Choroid plexus epithelial cell (primary cell): ENCODE data around the gene MAPKAP1.

Source experiments
- DNase-seq: peaks from one replicate; pipeline ENCODE4 v3.0.0-alpha.2; 2010; ENCODE audit warnings: low read depth
- H3K4me3 ChIP-seq: 2 replicates; pipeline ENCODE4 v1.5.1; 2011; ENCODE audit warnings: low read depth, mild to moderate bottlenecking, control low read depth, low read length, moderate library complexity
- TF ChIP-seq, protein P1 (sequence below): conservative IDR thresholded peaks from 2 replicates; pipeline ENCODE4 v1.5.1; 2011; ENCODE audit warnings: low read depth, mild to moderate bottlenecking, control low read depth, inconsistent platforms, low read length, moderate library complexity

Gene MAPKAP1

DNA sequence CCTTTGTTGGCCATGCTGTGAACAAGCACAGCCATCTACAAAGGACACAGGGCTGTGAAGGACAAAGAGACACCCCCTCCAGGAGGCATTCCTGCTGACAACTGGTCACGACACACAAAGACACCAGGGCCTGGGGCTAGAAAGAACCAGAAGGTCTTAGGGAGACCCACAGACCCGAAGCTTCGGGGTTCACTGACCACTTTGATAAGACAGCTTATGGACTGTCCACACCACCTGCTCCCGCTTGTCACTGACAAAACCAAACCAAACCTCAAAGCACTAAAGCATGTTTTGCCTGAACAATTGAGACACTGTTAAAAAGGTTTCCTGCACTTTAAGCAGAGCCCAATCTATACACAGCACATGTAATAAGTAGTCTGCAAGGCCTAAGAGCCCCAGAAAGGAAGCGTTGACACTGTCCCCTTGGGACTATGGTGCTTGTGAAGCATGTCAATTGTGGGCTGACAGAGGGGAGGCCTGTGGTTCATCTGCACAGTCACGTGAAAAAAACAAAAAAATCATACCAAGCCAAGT, 260.4 kb downstream of the MAPKAP1 start:
- DNase-seq = no peak
- H3K4me3 ChIP-seq = no peak overlapping the region
- TF ChIP-seq, protein P1, sequence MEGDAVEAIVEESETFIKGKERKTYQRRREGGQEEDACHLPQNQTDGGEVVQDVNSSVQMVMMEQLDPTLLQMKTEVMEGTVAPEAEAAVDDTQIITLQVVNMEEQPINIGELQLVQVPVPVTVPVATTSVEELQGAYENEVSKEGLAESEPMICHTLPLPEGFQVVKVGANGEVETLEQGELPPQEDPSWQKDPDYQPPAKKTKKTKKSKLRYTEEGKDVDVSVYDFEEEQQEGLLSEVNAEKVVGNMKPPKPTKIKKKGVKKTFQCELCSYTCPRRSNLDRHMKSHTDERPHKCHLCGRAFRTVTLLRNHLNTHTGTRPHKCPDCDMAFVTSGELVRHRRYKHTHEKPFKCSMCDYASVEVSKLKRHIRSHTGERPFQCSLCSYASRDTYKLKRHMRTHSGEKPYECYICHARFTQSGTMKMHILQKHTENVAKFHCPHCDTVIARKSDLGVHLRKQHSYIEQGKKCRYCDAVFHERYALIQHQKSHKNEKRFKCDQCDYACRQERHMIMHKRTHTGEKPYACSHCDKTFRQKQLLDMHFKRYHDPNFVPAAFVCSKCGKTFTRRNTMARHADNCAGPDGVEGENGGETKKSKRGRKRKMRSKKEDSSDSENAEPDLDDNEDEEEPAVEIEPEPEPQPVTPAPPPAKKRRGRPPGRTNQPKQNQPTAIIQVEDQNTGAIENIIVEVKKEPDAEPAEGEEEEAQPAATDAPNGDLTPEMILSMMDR = no peak

DNA sequence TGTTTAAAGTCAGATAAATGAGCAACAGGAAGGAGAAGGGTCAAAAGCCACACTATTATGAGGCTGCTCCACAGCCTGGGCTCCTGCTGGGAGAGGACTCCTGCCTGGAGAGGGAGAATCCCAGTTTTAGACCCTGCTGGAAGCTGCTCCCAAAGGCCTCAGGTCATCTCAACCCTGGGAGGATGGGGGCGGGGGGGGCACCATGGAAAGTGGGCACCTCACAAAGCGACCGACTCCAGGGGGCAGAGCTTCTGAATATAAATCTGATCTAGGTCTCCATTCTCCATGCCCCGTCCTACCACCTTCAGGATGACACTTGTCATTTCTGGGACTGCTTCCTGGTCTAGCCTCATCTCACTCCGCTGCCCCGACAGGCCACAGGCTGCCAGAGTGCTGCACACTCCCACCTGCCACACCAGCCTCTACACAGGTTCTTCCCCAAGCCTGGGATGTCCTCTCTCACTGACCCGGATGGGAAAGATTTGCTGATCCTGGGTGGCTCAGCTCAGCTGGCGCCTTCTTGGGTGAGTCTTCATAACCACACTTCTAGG, 262.0 kb downstream of the MAPKAP1 start:
- peak; percentile 9 for DNase-seq
- TF ChIP-seq, protein P1 = no peak
- no peak overlapping the region for H3K4me3 ChIP-seq

DNA sequence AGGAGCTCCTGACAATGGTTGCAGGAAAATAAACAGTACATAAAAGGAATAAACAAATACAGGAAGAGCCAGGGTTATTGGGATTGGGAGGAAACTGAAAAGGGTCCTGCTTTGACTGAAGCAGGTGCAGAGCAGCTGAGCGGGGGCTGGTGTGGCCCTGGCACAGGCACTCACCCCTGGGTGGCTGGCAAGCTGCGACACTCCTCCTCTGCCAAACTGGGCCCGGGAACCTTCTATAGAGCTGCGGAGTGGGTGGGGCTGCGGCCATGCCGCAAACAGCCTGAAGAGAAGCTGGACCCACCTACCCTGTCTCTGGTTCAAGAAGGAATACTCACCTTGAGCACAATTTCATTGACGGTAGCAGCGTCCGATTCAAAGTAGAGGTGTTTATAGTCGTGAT, 262.8 kb downstream of the MAPKAP1 start:
- no peak overlapping the region for H3K4me3 ChIP-seq
- TF ChIP-seq, protein P1 = no peak
- no peak for DNase-seq

DNA sequence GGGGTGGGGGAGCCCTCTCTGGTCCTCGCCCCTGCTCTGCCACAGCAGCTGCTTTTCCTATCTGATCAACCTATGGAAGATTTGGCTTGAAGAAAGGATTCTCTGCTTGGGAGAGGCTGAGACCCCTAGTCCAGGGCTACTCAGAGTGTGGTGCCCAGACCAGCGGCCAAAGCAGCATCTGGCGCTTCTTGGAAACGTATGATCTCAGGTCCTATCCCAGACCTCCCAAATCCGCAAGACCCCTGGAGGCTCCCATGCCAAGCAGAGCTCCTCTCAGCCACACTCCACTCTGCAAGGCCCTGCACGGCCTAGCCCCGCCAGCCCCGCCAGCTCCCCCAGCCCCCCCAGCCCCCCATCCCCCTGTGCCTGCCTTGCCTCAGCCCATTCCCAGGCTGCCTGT, 263.6 kb downstream of the MAPKAP1 start:
- TF ChIP-seq, protein P1 = no peak
- H3K4me3 ChIP-seq = no peak overlapping the region
- DNase-seq = no peak

DNA sequence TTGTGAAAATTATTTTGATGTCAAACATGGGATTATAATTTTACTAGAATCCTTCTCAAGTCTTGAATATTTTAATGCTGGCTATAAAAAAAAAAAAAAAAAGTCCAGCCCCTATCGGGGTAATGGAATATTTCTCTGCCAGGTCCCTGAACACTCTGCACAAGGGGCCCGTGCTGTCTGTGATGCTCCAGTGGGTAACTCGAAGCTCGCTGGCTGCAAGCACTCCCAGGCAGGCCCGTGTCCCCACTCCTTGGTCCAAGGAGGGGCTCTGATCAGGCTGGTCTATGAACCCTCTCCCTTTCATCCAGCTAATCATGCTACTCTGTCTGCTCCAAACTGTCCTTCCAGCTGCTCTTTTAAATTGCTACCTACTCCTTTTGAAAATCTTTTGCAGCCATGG, 264.6 kb downstream of the MAPKAP1 start:
- no peak for DNase-seq
- H3K4me3 ChIP-seq = no peak overlapping the region
- TF ChIP-seq, protein P1 = no peak

DNA sequence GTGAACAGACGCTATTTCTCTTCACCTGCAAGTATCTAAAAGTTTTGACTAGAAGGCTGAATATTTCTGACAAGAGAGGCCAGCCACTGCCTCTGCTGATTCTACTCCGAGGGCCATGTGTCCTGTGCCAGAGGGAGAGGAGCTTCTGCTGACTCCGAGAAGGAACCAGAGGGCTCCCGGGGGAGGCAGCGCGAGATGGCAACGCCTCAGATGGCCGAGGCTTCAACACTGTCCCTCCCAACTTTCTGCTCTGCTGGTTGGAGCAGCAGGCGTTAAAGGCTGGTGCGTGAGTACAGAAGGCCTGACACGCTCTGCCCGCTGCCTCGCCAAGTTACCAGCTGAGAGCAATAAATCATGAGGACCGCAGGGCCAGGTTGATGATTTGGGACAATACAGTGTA, 266.6 kb downstream of the MAPKAP1 start:
- TF ChIP-seq, protein P1 = no peak

More for the DNA sequence above, 266.6 kb downstream of the MAPKAP1 start:
- no peak for DNase-seq
- H3K4me3 ChIP-seq = no peak overlapping the region
